IMR-90 (cell line): ENCODE measurements around the gene ATP8B4. TPM values are rescaled to one million over a fixed set of nuclear protein-coding genes. Genes with fewer than 3 reads are reported as not detected.

Experiments
- ATAC-seq: fragments of 200-7000 bp; cut with Tn5 transposase; 2 replicates; pipeline ENCODE4 v1.9.1; 2020; ENCODE audit warnings: low read depth, mild to moderate bottlenecking, moderate library complexity
- BruUV-seq: library from RNA; stranded (reverse); fragments of 400-500 nt; replicated peaks from 2 replicates; lab custom pipeline; 2021; lab: Mats Ljungman, UMichigan
- CTCF ChIA-PET: fragments of 300-600 bp; formaldehyde crosslinking; extraction: SDS; loops from one replicate; lab custom pipeline; 2021; ENCODE audit warnings: antibody characterized with exemption; lab: Yijun Ruan, JAX
- POLR2A ChIA-PET: fragments of 300-600 bp; sonication (Branson Sonifier 250); formaldehyde crosslinking; loops from one replicate; lab custom pipeline; 2022; ENCODE audit warnings: antibody characterized with exemption; ENCODE audit not compliant: unreplicated experiment; lab: Charles Lee
- DNase-seq: peaks from one replicate; pipeline ENCODE4 v3.0.0; 2013
- H2AFZ ChIP-seq: replicated peaks from 2 replicates; pipeline ENCODE3; 2013; ENCODE audit warnings: low read length, mild to moderate bottlenecking; ENCODE audit not compliant: poor library complexity
- H2AK5ac ChIP-seq: 2 replicates; pipeline ENCODE4 v1.6.1; 2013; ENCODE audit warnings: low read depth, low read length, inconsistent platforms
- H2AK9ac ChIP-seq: replicated peaks from 2 replicates; pipeline ENCODE3; 2013; ENCODE audit warnings: mild to moderate bottlenecking, low read depth, low read length, moderate library complexity; ENCODE audit not compliant: poor library complexity
- H2BK120ac ChIP-seq: 2 replicates; pipeline ENCODE4 v1.6.1; 2013; ENCODE audit warnings: low read depth, low read length, inconsistent platforms
- H2BK15ac ChIP-seq: 3 replicates; pipeline ENCODE4 v1.6.1; 2013; ENCODE audit warnings: low read depth, low read length, inconsistent platforms
- H2BK20ac ChIP-seq: 2 replicates; pipeline ENCODE4 v1.6.1; 2013; ENCODE audit warnings: low read depth, mild to moderate bottlenecking, inconsistent platforms, low read length, moderate library complexity
- H2BK5ac ChIP-seq: 2 replicates; pipeline ENCODE4 v1.6.1; 2013; ENCODE audit warnings: mild to moderate bottlenecking, low read depth, low read length, inconsistent platforms; ENCODE audit not compliant: poor library complexity, severe bottlenecking
- H3K14ac ChIP-seq: replicated peaks from 2 replicates; pipeline ENCODE4 v1.6.1; 2013; ENCODE audit warnings: low read depth, low read length, inconsistent platforms
- H3K18ac ChIP-seq: 2 replicates; pipeline ENCODE4 v1.6.1; 2013; ENCODE audit warnings: low read depth, low read length, control low read depth
- H3K23ac ChIP-seq: 2 replicates; pipeline ENCODE4 v1.6.1; 2013; ENCODE audit warnings: low read depth, low read length, inconsistent platforms
- H3K27ac ChIP-seq: 2 replicates; pipeline ENCODE4 v1.5.1; 2013; ENCODE audit warnings: mild to moderate bottlenecking, control low read depth, low read length; ENCODE audit not compliant: insufficient read depth
- H3K27me3 ChIP-seq: 2 replicates; pipeline ENCODE4 v1.6.1; 2013; ENCODE audit warnings: low read length; ENCODE audit not compliant: control insufficient read depth, insufficient read depth
- H3K36me3 ChIP-seq: 2 replicates; pipeline ENCODE4 v1.6.1; 2013; ENCODE audit warnings: low read length, mixed read lengths; ENCODE audit not compliant: control insufficient read depth, insufficient read depth
- H3K4ac ChIP-seq: 2 replicates; pipeline ENCODE4 v1.6.1; 2013; ENCODE audit warnings: low read depth, low read length, inconsistent platforms
- H3K4me1 ChIP-seq: 2 replicates; pipeline ENCODE4 v1.6.1; 2013; ENCODE audit warnings: low read length, mixed read lengths; ENCODE audit not compliant: control insufficient read depth, insufficient read depth
- H3K4me2 ChIP-seq: 2 replicates; pipeline ENCODE4 v1.6.1; 2013; ENCODE audit warnings: low read depth, mild to moderate bottlenecking, control low read depth, low read length, moderate library complexity
- H3K4me3 ChIP-seq: 2 replicates; pipeline ENCODE4 v1.5.1; 2013; ENCODE audit warnings: low read depth, mild to moderate bottlenecking, control low read depth, low read length, moderate library complexity; ENCODE audit not compliant: insufficient read depth
- H3K56ac ChIP-seq: 2 replicates; pipeline ENCODE4 v1.6.1; 2013; ENCODE audit warnings: low read length, inconsistent platforms; ENCODE audit not compliant: insufficient read depth; ENCODE audit errors: extremely low read depth
- H3K79me1 ChIP-seq, 2 experiments: 2 replicates each; pipeline ENCODE4 v1.6.1; 2013; ENCODE audit warnings: low read length in 2 of 2, inconsistent platforms in 1 of 2, low read depth in 1 of 2
- H3K9ac ChIP-seq: 2 replicates; pipeline ENCODE4 v1.6.1; 2013; ENCODE audit warnings: low read depth, low read length, control low read depth
- H3K9me1 ChIP-seq: 2 replicates; pipeline ENCODE4 v1.6.1; 2013; ENCODE audit warnings: low read length, inconsistent platforms; ENCODE audit not compliant: insufficient read depth
- H3K9me3 ChIP-seq: 2 replicates; pipeline ENCODE4 v1.6.1; 2013; ENCODE audit warnings: low read length; ENCODE audit not compliant: control insufficient read depth, insufficient read depth
- H4K20me1 ChIP-seq: 2 replicates; pipeline ENCODE4 v1.6.1; 2013; ENCODE audit warnings: low read length, inconsistent platforms; ENCODE audit not compliant: insufficient read depth
- H4K5ac ChIP-seq: 2 replicates; pipeline ENCODE4 v1.6.1; 2013; ENCODE audit warnings: mild to moderate bottlenecking, low read depth, low read length, control low read depth
- H4K8ac ChIP-seq, 2 experiments: 2 replicates each; pipeline ENCODE4 v1.6.1; 2013; ENCODE audit warnings: low read depth in 2 of 2, low read length in 2 of 2, control low read depth in 1 of 2, inconsistent platforms in 1 of 2
- H4K91ac ChIP-seq: 2 replicates; pipeline ENCODE4 v1.6.1; 2013; ENCODE audit warnings: low read depth, low read length, inconsistent platforms; ENCODE audit not compliant: insufficient read depth
- CTCF ChIP-seq: conservative IDR thresholded peaks from 2 replicates; pipeline ENCODE4 v1.5.1; 2012; ENCODE audit warnings: mild to moderate bottlenecking, low read depth, low read length, improper control_type of control experiment
- ELK1 ChIP-seq: fragments of 150-350 bp; IDR thresholded peaks from 2 replicates; pipeline ENCODE4 v1.6.1; 2016; ENCODE audit warnings: low read depth, mild to moderate bottlenecking, low read length, moderate library complexity, borderline replicate concordance
- MAZ ChIP-seq: IDR thresholded peaks from 2 replicates; pipeline ENCODE4 v1.6.1; 2012; ENCODE audit warnings: low read depth, mild to moderate bottlenecking, low read length, improper control_type of control experiment, moderate library complexity, borderline replicate concordance
- MXI1 ChIP-seq: IDR thresholded peaks from 2 replicates; pipeline ENCODE4 v1.6.1; 2012; ENCODE audit warnings: low read depth, mild to moderate bottlenecking, low read length, moderate library complexity, borderline replicate concordance
- POLR2A ChIP-seq: IDR thresholded peaks from 2 replicates; pipeline ENCODE4 v1.6.1; 2012; ENCODE audit warnings: mild to moderate bottlenecking, low read depth, low read length
- RAD21 ChIP-seq: IDR thresholded peaks from 2 replicates; pipeline ENCODE4 v1.6.1; 2012; ENCODE audit warnings: low read length, improper control_type of control experiment
- RCOR1 ChIP-seq: IDR thresholded peaks from 2 replicates; pipeline ENCODE4 v1.6.1; 2012; ENCODE audit warnings: mild to moderate bottlenecking, low read length, improper control_type of control experiment; ENCODE audit not compliant: insufficient replicate concordance
- RFX5 ChIP-seq: IDR thresholded peaks from 2 replicates; pipeline ENCODE4 v1.8.0; 2012; ENCODE audit warnings: low read depth, mild to moderate bottlenecking, low read length, moderate library complexity
- WGBS, 2 experiments: methylation state at CpG; one replicate each; pipeline versions ENCODE4 v1.1.5 to v1.1.7; 2013; ENCODE audit warnings: missing lambda C conversion rate in 2 of 2; ENCODE audit not compliant: insufficient read length in 1 of 2; ENCODE audit errors: extremely low coverage in 2 of 2; 5-methylcytosine and 5-hydroxymethylcytosine counted together
- dilution Hi-C: fragments of 300-500 bp; cut with HindIII; formaldehyde crosslinking; loops from one replicate; pipeline ENCODE4 v1.14.3; 2018; ENCODE audit warnings: low sequenced_read_pairs; ENCODE audit not compliant: unreplicated experiment
- in situ Hi-C: fragments of 300-500 bp; cut with MboI; formaldehyde crosslinking; loops from 3 replicates; pipeline ENCODE4 v1.14.3; 2019; ENCODE audit warnings: low sequenced_read_pairs, inconsistent platforms, mixed read lengths
- intact Hi-C: fragments of 100-400 bp; cut with micrococcal nuclease; formaldehyde crosslinking; loops from 2 replicates; pipeline ENCODE4 v1.10.0; 2022
- polyA plus RNA-seq, 3 experiments: library from polyadenylated mRNA; depleted of rRNA; stranded (reverse); fragments of >200 nt; gene quantifications; 2 replicates each; pipeline ENCODE4 v1.2.3, GENCODE V29; 2012; ENCODE audit warnings: low replicate concordance in 1 of 3
- total RNA-seq: library from RNA; depleted of rRNA; stranded (reverse); fragments of >200 nt; gene quantifications from 2 replicates; pipeline ENCODE4 v1.2.3, GENCODE V29; 2012

The ATP8B4 gene
- total and polyA plus RNA-seq, 2 of the 4 experiments (the other 2 are of a cell fraction), result 0.12 to 0.54 TPM

GRCh38 chr15:50044904-50045303, 74.1 kb downstream of the ATP8B4 start:
- no TSS peak for BruUV-seq
- H3K14ac ChIP-seq, result no peak overlapping the region
- H2AK9ac ChIP-seq, result no peak overlapping the region
- H3K27ac ChIP-seq, result no peak overlapping the region
- peaks cover 6% of the 10 kb centered on the region for H3K9me3 ChIP-seq
- no peak overlapping the region for H3K4me2 ChIP-seq
- ChIA-PET CTCF (interaction anchor here (0.7 kb wide), 1 partner anchor 808 kb away, joined by 4 read pairs; no protein-coding TSS in a partner anchor), POLR2A (no interaction called here)
- no peak overlapping the region for H2BK15ac ChIP-seq
- DNase-seq (no peak), ATAC-seq (no peak)
- no peak overlapping the region for H3K56ac ChIP-seq
- WGBS, 2 experiments, result no CpG with 5 or more reads among the region's 2 CpGs
- peaks cover 5% of the 10 kb centered on the region for H3K4me1 ChIP-seq
- no peaks in the 10 kb centered on the region for H4K20me1 ChIP-seq
- H3K18ac ChIP-seq, result no peak overlapping the region
- intact Hi-C loops, result no loop called here
- H4K8ac ChIP-seq, result no peak overlapping the region
- H3K23ac ChIP-seq, result no peak overlapping the region
- dilution Hi-C loops, result no loop called here
- no peak overlapping the region for H3K4me3 ChIP-seq
- H3K9me1 ChIP-seq, result no peaks in the 10 kb centered on the region
- H3K9ac ChIP-seq, result no peak overlapping the region
- H3K79me1 ChIP-seq, result no peaks in the 10 kb centered on the region
- H3K36me3 ChIP-seq, result no peaks in the 10 kb centered on the region
- in situ Hi-C loops, result no loop called here
- no peak overlapping the region for H2BK5ac ChIP-seq
- H3K4ac ChIP-seq, result no peak overlapping the region
- H2BK120ac ChIP-seq, result no peak overlapping the region
- no peak overlapping the region for H2AFZ ChIP-seq
- TF ChIP-seq RFX5 (no peak), RCOR1 (no peak), ELK1 (no peak), MAZ (no peak), MXI1 (no peak), RAD21 (no peak), CTCF (no peak), POLR2A (no peak)
- H2BK20ac ChIP-seq, result no peak overlapping the region
- no peaks in the 10 kb centered on the region for H3K27me3 ChIP-seq
- H2AK5ac ChIP-seq, result no peak overlapping the region
- no peak overlapping the region for H4K5ac ChIP-seq
- H4K91ac ChIP-seq, result no peak overlapping the region
